Measurements from ENCODE around the gene EFNA5. TPM values are rescaled to one million over a fixed set of nuclear protein-coding genes. Genes with fewer than 3 reads are reported as not detected.
A peak's percentile ranks its signal among the peaks of the same experiment; 100 is the strongest.

The EFNA5 gene
- total and polyA plus RNA-seq, 5 experiments from 2014 or later: 0.03 TPM; not detected in 4

DNA sequence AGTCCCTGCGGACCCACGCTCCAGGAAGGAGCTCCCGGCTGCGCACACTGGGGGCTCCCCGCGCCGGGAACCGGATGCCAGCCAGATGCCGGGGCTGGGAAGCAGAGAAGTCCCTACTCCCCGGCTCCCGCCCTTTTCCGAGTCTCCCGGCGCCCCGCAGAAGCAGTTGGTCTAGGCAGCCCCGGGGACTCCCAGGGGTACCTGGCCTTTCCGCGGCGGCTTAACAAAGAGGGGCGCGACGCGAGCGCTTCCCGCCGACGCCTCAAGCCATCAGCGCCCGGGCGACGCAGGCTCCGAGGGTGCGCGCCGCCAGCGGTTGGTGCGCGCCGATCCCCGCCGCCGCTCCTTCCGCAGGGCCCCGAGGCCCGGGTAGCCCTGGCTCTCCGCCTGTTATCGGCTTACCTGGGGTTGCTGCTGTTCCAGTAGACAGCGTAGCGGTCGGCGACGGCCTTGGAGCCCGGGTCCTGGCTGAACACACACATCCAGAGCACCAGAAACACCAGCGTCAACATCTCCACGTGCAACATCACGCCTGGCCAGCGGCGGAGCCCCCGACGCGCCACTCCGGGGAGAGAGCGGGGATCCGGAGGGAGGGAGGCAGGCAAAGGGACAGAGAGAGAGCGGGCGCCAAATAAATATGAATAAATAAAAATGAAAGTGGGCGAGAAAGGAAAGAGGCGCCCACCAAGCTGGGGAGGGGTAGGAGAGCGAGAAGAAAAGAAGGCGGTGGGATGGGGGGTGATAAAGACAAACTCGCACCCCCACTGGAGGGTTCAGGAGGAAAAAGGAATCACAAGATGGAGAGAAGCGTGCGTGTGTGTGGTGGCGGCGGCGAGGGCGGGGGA, 428 bp downstream of the EFNA5 start:
- peaks cover 39 to 75% (median 60%) of the 10 kb centered on the region in 5 donors for H3K27me3 Mint-ChIP-seq
- peak in 2 of 10 donors; percentile 4 to 5 for DNase-seq
- H3K4me3 Mint-ChIP-seq: peak overlapping the region; percentile 63 to 91 (median 76)
- peaks cover 0 to 6% (median 0%) of the 10 kb centered on the region in 3 donors for H3K36me3 Mint-ChIP-seq
- no peak for ATAC-seq
- H3K27ac Mint-ChIP-seq: no peak overlapping the region
- H3K4me1 Mint-ChIP-seq: peaks cover 19 to 43% (median 31%) of the 10 kb centered on the region in 4 donors
- H3K9me3 Mint-ChIP-seq: peaks cover 0 to 2% (median 0%) of the 10 kb centered on the region in 9 donors
- POLR2A ChIA-PET: no interaction called here

DNA sequence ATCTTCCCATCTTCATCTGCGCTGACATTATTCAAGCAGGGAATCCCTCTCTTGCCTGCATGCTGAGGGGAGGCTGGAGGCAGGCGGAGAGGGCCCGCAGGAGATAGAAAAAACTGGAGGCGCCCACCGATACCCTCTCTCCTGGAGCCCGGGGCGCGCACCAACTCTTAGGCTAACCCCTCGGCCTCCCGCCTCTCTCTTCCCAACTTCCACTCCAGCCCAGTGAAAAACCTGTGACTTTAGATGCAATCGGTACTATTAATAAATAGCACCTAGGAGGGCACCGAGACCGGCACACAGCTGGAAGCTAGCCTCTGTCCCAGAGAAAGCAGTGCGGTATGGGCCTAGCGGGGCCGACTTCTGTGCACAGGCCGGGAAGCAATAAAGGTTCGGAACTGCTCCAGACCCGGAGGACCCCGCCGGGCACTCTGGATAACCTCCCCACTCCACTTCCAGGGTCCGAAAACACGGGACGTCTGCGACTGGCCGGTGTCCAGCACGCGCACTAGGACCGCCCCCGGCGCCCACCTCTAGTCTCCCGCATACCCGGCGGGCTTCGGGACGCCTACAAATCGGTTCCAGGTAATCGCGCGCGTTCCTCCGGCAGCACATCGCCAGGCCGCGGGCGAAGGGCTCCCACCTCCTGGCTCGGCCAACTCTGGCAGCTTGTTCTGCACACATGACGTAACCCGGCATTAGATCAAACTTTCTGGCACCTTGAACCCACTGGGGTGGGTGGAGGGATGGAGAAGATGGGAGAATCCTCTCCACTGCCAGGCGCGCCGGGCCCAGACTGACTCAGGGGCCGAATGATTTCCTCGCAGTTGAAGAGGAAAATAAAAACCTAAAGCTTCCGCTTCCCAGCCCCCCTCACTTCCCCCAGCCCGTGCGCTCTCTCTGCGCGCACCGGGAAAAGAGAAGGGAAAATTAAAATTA, 1.4 kb downstream of the EFNA5 start:
- H3K4me1 Mint-ChIP-seq: peaks cover 19 to 43% (median 31%) of the 10 kb centered on the region in 4 donors
- DNase-seq: no peak
- peaks cover 0 to 6% (median 0%) of the 10 kb centered on the region in 3 donors for H3K36me3 Mint-ChIP-seq
- POLR2A ChIA-PET: no interaction called here
- H3K9me3 Mint-ChIP-seq: peaks cover 0 to 2% (median 0%) of the 10 kb centered on the region in 9 donors
- H3K27ac Mint-ChIP-seq: no peak overlapping the region
- H3K27me3 Mint-ChIP-seq: peaks cover 36 to 66% (median 56%) of the 10 kb centered on the region in 5 donors
- peak overlapping the region; percentile 24 to 91 (median 50) for H3K4me3 Mint-ChIP-seq
- ATAC-seq: no peak

DNA sequence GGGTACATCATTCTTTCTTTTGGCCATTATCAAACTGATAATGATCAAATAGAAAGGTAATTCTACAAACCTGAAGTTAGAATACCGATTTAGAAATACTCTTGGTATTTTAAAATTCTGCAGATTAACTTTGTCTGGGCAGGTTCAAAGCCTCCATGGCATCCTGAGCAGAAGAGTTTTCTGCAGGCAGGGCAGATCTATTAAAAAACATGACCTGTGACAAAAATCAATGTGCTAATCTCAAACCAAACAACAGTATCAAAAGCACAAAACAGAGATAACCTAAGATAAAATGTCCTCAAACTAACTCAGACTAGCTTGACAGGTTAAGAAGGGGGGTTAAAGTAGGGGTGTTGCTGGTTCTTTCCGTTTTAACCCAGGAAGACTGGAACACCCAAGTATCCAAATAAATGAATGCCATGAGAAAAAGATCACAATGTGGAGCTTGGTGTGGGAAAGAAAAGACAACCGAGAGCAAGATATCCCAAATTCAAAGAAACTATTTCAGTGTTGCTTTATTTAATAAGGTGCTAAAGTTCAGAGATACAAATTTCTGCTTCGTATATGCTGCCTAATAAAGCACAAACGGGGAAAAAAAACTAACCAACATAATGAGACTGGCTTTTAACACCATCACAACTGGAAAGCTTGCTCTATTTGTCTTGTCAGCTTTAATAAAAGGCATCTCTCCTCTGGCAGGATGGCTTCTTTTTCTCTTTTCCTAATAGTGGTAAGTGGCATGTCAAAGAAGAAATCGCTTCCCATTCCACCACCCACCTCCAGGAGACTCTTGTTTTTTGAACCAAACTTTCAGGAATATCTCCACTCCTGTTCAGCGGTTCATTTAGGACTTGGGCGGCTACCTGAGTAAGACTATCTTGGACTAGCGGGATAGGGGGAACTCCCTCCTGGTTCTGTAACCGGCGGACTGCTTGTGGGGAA, 2.3 kb downstream of the EFNA5 start:
- POLR2A ChIA-PET: no interaction called here
- no peak for DNase-seq
- H3K9me3 Mint-ChIP-seq: no peaks in the 10 kb centered on the region
- peaks cover 30 to 58% (median 48%) of the 10 kb centered on the region in 5 donors for H3K27me3 Mint-ChIP-seq
- ATAC-seq: no peak
- peak overlapping the region in 7 of 10 donors; percentile 0 to 81 (median 24) for H3K4me3 Mint-ChIP-seq
- H3K27ac Mint-ChIP-seq: no peak overlapping the region
- H3K4me1 Mint-ChIP-seq: peaks cover 16 to 37% (median 26%) of the 10 kb centered on the region in 4 donors
- H3K36me3 Mint-ChIP-seq: peaks cover 0 to 6% (median 0%) of the 10 kb centered on the region in 3 donors

DNA sequence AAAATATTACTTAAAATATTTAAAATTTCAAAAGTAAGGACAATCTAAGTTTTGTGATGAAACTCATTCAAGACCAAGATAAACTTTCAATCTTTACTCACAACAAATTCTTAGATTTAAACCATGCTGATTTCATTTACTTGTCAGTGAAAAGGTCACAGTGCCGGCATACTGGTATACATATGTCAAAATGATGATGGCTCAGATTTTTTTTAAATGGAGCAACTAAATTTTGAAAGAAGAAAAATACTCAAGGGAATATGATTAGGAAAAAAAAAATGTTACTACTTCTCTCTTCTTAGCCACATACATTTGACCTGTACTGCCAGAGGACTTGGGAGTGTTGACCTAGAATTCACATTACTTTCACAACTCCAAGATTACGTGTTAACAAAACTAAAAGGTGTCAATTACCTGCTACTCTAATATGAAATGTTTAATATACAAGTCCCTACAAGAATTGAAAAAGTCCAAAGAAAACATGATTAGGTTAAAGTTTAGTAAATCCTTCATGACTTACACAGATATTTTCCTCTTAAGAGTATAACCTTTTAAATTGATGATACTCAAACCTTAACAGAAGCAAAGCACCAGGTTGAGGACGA, 4.6 kb downstream of the EFNA5 start:
- H3K27me3 Mint-ChIP-seq: peaks cover 25 to 58% (median 33%) of the 10 kb centered on the region in 5 donors
- H3K27ac Mint-ChIP-seq: no peak overlapping the region
- no peak for ATAC-seq
- POLR2A ChIA-PET: no interaction called here
- H3K4me3 Mint-ChIP-seq: no peak overlapping the region
- no peak for DNase-seq
- H3K36me3 Mint-ChIP-seq: peaks cover 0 to 3% (median 0%) of the 10 kb centered on the region in 3 donors
- peaks cover 6 to 16% (median 10%) of the 10 kb centered on the region in 4 donors for H3K4me1 Mint-ChIP-seq
- H3K9me3 Mint-ChIP-seq: no peaks in the 10 kb centered on the region

DNA sequence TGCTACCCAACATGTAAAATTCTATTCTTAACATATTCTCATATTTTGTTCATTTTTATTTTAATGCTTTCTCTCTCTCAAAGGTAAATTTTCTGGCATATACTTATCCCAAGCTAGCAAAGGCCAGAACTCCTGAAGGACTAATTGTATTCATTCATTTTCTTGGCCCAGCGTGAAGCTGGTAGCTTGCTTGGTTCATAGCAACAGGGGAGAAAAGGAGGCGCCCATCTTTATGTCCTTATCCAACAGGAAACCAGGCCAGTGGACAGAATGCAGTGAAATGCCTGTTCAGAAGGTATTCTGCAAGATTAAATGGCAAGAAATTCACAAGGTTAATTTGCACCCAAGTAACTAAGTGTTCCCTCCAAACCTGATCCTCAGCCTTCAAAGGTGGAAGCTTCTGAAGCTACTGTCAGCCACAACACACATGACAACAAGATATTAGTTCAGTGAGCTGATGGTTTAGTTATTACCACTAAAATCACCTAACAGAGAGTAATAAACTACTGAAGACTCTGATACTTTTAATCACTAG, 5.6 kb downstream of the EFNA5 start:
- H3K4me1 Mint-ChIP-seq: peaks cover 2 to 6% (median 3%) of the 10 kb centered on the region in 4 donors
- no peak overlapping the region for H3K4me3 Mint-ChIP-seq
- ATAC-seq (no peak), DNase-seq (no peak)
- H3K27me3 Mint-ChIP-seq: peaks cover 25 to 58% (median 28%) of the 10 kb centered on the region in 5 donors
- POLR2A ChIA-PET: no interaction called here
- H3K9me3 Mint-ChIP-seq: no peaks in the 10 kb centered on the region
- H3K27ac Mint-ChIP-seq: no peak overlapping the region
- H3K36me3 Mint-ChIP-seq: no peaks in the 10 kb centered on the region

DNA sequence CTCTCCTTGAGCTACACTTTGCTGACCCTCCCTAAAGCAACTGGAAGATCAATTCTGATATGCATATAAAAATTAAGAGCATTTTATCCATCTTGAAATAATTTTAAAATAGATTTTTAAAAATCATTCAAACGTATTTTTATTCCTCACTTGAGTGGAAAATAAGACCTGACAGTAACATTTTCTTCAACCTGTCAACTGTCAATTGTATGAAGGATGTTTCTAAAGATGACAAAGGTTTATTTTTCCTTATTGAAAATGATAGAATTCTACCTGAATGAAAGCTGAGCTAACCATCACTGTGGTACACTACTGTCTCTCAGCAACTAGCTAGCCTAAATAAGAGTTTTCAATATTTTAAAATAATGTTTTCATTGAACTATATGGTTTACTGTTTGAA, 7.0 kb downstream of the EFNA5 start:
- H3K27ac Mint-ChIP-seq: no peak overlapping the region
- DNase-seq (no peak), ATAC-seq (no peak)
- POLR2A ChIA-PET: no interaction called here
- no peaks in the 10 kb centered on the region for H3K36me3 Mint-ChIP-seq
- H3K4me3 Mint-ChIP-seq: no peak overlapping the region
- H3K27me3 Mint-ChIP-seq: peaks cover 19 to 52% (median 23%) of the 10 kb centered on the region in 5 donors
- H3K9me3 Mint-ChIP-seq: no peaks in the 10 kb centered on the region
- H3K4me1 Mint-ChIP-seq: peaks cover 0 to 6% (median 0%) of the 10 kb centered on the region in 4 donors

DNA sequence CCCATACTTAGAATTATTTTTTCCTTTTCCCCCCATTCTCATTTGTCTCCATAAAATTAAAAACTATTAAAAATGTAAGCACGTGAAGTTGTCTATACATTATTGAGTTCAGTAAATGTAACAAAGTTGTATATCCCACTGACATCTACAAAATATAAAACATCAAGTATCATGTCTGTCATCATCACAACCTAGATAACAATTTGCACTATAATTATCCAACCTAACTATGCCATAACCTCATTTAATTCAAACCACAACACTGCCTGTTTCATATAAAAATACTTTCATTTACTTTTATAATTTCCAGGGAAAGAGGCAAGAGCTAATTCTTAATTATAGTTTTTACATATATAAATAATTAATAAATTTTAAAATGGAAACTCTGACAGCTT, 9.1 kb downstream of the EFNA5 start:
- DNase-seq (no peak), ATAC-seq (no peak)
- Mint-ChIP-seq H3K27ac (no peak overlapping the region), H3K9me3 (no peaks in the 10 kb centered on the region), H3K27me3 (peaks cover 15 to 53% (median 26%) of the 10 kb centered on the region in 5 donors), H3K36me3 (no peaks in the 10 kb centered on the region), H3K4me3 (no peak overlapping the region), H3K4me1 (no peaks in the 10 kb centered on the region)
- POLR2A ChIA-PET: no interaction called here

DNA sequence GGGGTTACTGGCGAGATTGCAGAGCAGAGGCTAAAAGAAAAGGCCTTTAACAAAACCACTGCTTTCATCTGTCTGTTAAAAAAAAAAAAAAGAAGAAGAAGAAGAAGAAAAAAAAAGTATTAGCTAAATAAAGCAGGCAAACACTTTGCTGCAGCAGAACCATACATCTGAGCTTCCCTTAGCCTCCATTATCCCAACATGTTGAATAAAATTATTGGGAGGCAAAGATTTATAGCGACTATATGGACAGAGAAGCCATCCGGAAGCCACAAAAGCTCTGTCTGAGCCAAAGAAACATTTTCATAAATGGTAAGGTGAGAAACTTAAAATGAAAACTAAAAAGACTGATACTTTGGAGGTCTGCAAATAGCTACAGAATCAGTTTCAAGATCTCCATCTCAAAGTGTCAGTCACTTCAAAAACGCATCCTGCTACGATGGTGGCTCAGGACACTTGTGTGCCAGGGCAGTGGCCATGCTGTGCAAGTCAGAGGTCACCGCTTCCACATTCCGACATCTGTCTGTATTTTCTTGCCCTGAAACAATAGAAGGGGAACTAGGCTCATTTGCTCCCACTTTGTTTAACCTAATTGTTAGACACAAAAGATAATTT, 9.6 kb downstream of the EFNA5 start:
- Mint-ChIP-seq H3K9me3 (no peaks in the 10 kb centered on the region), H3K27ac (no peak overlapping the region), H3K4me1 (no peaks in the 10 kb centered on the region), H3K4me3 (no peak overlapping the region), H3K27me3 (peaks cover 11 to 54% (median 26%) of the 10 kb centered on the region in 5 donors), H3K36me3 (no peaks in the 10 kb centered on the region)
- DNase-seq: no peak
- ATAC-seq: no peak
- POLR2A ChIA-PET: no interaction called here

DNA sequence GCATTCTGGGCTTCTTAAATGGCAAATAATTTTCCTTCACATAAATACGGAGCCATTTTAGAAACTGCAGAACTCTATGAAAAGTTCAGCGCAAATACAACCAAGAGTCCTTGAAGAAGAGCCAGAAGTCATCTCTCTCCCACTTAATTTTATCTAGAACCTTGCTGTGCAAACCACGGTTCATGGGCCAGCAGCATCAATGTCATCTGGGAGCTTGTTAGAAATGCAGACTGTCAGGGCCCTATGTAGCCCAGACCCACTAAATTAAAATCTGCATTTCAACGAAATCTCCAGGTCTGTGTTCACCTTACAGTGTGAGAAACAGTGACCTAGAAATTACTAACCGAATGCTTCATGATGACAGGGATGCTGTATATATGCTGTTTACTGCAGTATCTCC, 12.2 kb downstream of the EFNA5 start:
- Mint-ChIP-seq H3K4me3 (no peak overlapping the region), H3K9me3 (no peaks in the 10 kb centered on the region), H3K36me3 (no peaks in the 10 kb centered on the region), H3K27ac (no peak overlapping the region), H3K27me3 (peaks cover 12 to 68% (median 25%) of the 10 kb centered on the region in 5 donors), H3K4me1 (no peaks in the 10 kb centered on the region)
- POLR2A ChIA-PET: no interaction called here
- no peak for ATAC-seq
- DNase-seq: no peak

DNA sequence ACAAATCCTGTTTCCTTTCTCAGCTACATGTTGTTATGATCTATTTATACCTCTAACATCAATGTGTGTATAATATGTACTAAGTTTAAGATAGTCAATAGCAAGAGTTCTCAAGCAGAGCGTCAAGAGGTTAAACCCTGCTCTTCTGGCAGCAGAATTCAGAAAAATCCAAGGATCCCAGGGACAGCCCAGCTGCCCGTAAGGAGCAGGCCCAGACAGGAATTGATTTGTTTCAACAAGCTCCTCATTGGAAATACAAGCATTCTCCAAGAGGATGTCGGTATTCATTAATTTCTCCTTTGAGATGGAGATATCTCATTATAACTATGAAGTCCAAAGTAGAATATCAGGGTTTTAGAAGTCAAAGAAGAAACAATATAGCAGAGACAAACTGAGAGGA, 14.9 kb downstream of the EFNA5 start:
- Mint-ChIP-seq H3K36me3 (no peaks in the 10 kb centered on the region), H3K9me3 (no peaks in the 10 kb centered on the region), H3K27me3 (peaks cover 13 to 48% (median 21%) of the 10 kb centered on the region in 5 donors), H3K4me3 (no peak overlapping the region), H3K27ac (no peak overlapping the region), H3K4me1 (no peaks in the 10 kb centered on the region)
- DNase-seq (no peak), ATAC-seq (no peak)
- POLR2A ChIA-PET: no interaction called here

DNA sequence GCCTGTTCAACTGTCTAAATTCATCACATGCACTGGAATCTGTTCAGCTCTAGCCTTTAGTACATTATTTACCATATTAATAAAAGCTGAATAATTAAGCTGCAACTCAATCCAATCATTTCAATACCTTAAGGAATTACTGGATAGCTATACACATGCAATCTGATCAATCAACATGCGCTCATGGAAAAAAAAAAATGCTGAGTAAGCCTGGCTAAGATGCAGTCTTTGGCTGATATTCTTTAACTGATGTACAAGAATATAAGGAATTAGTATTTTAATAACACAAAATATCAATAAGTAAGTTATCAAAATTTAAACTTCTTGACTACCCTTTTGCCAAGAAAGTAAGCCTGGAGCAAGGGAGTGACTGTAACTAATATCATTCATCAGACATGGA, 15.9 kb downstream of the EFNA5 start:
- POLR2A ChIA-PET: no interaction called here
- no peak for ATAC-seq
- no peak overlapping the region for H3K27ac Mint-ChIP-seq
- no peak for DNase-seq
- H3K27me3 Mint-ChIP-seq: peaks cover 13 to 38% (median 17%) of the 10 kb centered on the region in 5 donors
- H3K4me1 Mint-ChIP-seq: no peaks in the 10 kb centered on the region
- no peak overlapping the region for H3K4me3 Mint-ChIP-seq
- H3K9me3 Mint-ChIP-seq: no peaks in the 10 kb centered on the region
- H3K36me3 Mint-ChIP-seq: no peaks in the 10 kb centered on the region
